ENCODE data around the gene DDX19B.
"Not testable (repeated sequence)": the region's sequence is repeated elsewhere in the genome, so short reads cannot be mapped to it uniquely, and the experiment has no call there.

The DDX19B gene

GRCh38 chr16:70287304-70287971, 11.5 kb upstream of the DDX19B start:
- not testable (repeated sequence) for DNase-seq (ENCODE audit: low read depth in 3 of 3)

DNA sequence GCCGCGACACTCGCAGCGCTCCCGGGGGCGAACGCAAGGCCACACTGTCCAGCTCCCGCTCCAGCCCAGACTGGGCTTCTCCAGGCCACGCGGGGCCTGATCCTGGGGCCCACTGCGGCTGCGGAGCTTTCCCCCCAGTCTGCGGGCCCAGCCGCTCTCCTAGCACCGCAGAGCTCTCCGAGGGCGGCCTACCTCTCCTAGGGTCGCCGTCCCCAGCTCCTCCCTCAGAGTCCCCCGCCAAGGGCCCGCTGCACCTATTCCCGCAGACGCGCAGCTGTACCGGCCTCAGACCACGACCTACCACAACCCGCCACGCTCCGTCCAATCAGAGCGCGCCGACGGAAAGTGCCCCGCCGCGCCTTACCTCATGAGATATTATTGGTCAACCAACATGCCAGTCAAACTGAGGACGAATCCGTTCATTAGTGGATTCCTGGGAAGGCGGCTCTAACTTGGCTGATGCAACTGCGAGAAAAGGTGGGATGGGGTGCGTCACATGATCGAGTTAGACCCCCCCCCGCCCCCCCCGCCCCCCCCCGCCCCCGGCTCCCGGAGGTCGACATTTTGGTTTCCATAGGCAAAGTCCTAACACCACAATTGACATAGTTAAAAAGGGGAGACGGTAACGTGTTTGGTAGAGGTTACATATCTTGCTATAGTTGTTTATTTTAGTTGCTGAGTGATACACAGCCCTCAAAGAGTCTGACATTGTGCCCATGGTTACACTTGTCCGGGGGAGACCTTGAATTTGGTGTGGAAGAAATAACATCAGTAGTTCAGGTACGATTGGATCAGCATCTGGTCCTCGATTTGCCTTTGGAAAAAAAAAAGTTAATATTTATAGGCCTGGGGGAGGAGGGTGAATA, 9.5 kb upstream of the DDX19B start, which contains the start of gene AARS1:
Gene AARS1 (minus strand): TSS at position 278 of the 866 bp plus-strand sequence. CDS start 6,743 bp downstream, outside the sequence.
- DNase-seq (ENCODE audit: low read depth in 3 of 3), result peak; percentile 87 to 93 (median 89)

DNA sequence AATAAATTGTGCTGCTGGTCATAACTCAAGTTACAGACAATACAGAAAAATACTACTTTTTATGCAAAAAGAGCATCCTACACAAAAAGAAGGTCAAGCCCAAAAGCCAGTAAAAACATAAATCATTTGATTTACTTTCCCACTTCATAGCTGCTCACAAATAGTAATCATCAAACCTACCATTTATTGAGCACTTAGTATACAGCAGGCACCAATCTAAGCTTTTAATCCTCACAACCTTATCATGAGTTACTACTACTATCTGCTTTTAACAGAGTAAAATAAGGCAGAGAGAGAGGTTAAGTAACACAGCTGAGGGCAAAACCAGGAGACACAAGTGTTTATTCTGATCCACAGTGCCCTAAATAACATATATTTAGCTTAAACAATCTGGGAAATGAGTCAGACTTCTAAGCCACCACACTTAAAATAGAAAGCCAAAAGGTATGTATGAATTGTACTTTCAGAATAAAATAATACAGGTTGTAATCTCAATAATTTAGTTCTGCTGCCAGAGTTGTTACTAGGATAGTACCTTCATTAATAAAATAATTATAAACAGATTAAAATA, 8.0 kb upstream of the DDX19B start:
- no peak for DNase-seq (ENCODE audit: low read depth in 3 of 3)

DNA sequence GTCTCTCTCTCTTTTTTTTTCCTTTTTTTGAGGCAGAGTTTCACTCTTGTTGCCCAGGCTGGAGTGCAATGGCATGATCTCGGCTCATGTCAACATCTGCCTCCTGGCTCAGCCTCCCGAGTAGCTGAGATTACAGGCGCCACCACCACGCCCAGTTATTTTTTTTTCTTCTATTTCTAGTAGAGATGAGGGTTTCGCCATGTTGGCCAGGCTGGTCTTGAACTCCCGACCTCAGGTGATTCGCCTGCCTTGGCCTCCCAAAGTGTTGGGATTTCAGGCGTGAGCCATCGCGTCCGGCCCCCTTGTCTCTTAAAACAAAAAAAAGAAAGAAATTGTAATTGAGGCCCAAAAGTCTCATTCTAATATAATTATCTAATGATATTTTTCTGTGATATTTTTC, 6.8 kb upstream of the DDX19B start:
- not testable (repeated sequence) for DNase-seq (ENCODE audit: low read depth in 3 of 3)

DNA sequence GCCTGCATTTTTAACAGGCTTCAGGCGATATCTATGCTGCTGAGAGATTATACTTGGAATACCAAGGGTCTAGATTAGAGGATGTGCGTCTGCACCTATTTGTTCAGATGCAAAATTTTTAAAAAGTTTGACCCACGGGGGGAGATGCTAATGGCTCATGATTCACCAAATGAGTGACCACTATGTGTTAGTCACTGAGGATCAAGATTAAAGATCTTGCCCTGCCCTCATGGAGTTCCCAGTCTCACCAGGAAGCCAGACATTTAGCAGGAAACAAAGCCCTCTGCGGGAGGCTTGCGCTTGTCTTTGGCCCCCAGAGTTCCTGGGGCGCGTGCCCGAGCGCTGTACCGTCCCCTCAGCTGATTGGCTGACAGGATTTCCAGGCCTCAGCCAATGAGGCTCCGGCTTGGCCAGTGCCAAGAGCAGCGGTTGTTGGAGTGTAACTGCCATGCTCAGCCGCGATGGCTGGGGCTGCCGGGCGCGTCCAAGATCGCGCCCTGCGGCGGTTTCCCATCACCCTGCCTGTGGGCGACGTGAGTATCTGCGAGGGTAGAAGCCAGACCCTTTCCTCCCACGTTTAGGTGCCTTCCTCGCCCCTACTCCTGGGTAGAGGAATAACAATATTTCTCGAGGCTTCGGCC, 4.5 kb upstream of the DDX19B start:
- no peak for DNase-seq (ENCODE audit: low read depth in 3 of 3)

DNA sequence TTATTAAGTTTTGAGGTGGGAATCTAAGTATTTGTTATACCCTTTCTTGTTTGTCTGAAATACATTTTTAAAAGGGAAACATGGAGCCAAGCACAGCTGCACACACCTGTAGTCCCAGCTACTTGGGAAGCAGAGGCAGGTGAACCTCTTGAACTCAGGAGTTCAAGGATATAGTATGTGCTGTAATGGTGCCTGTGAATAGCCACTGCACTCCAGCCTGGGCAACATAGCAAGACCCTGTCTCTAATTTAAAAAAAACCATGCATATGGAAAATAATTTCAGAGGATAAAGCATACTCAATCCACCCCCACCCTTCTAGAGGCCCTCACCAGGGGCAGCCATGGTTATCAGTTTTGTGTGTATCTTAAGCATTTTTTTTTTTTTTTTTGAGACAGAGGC, 3.4 kb upstream of the DDX19B start:
- no peak for DNase-seq (ENCODE audit: low read depth in 3 of 3)

- DNase-seq (ENCODE audit: low read depth in 3 of 3), result no peak
Observed at GRCh38 chr16:70301121-70301520, 2.1 kb downstream of the DDX19B start.

DNA sequence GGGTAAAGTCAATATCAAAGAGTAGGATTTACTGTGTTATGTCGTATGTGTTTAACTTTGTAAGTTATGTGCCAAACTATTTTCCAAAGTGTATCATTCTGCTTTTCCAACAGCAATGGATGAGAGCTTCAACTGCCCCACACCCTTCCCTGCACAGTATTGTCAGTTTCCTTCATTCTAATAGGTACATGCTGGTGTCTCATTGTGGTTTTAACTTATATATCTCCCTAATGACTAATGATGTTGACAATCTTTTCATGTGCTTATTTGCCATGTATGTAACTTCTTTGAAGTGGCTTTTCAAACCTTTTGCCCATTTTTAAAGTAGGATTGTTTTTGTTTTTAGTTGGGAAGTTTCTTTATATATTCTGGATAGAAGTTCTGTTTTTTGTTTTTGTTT, 3.8 kb downstream of the DDX19B start:
- DNase-seq (ENCODE audit: low read depth in 3 of 3), result no peak

GRCh38 chr16:70304892-70305448, 6.0 kb downstream of the DDX19B start:
- DNase-seq (ENCODE audit: low read depth in 3 of 3), result no peak

DNA sequence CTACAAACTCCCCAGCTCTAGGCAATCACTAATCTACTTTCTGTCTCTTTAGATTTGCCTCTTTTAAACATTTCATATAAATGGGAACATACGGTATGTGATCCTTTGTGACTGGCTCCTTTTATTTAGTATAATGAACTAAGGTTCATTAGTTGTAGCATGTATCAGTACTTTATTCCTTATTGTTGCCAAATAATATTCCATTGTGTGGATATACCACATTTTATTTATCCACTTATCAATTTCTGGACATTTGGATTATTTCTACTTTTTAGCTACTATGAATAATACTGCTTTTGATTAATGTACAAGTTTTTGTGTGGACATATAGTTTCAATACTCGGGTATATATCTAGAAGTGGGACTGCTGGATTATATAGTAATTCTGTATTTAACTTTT, 7.9 kb downstream of the DDX19B start:
- no peak for DNase-seq (ENCODE audit: low read depth in 3 of 3)

GRCh38 chr16:70307726-70308125, 8.7 kb downstream of the DDX19B start:
- not testable (repeated sequence) for DNase-seq (ENCODE audit: low read depth in 3 of 3)

GRCh38 chr16:70320121-70320520, 21.1 kb downstream of the DDX19B start:
- no peak for DNase-seq (ENCODE audit: low read depth in 3 of 3)

- DNase-seq (ENCODE audit: low read depth in 3 of 3), result no peak
Observed at GRCh38 chr16:70324998-70325747, 26.2 kb downstream of the DDX19B start.

GRCh38 chr16:70331091-70331490, 32.1 kb downstream of the DDX19B start:
- DNase-seq (ENCODE audit: low read depth in 3 of 3), result no peak

- no peak for DNase-seq (ENCODE audit: low read depth in 3 of 3)
Observed at GRCh38 chr16:70331588-70332358, 32.8 kb downstream of the DDX19B start.

DNA sequence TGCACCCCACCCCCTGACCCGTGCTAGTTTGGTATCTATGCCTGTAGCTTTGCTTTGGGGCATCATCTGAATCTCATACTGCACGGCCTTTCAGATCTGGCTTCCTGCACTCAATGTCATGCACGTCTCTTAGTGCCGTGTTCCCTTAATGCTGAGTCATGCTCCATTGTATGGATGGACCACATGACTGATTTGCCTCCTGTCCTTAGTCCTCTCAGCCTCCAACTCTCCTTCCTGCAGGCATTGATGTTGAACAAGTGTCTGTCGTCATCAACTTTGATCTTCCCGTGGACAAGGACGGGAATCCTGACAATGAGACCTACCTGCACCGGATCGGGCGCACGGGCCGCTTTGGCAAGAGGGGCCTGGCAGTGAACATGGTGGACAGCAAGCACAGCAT, 33.7 kb downstream of the DDX19B start:
- not testable (repeated sequence) for DNase-seq (ENCODE audit: low read depth in 3 of 3)

- DNase-seq (ENCODE audit: low read depth in 3 of 3), result no peak
Observed at GRCh38 chr16:70337814-70338213, 38.8 kb downstream of the DDX19B start.

- no peak for DNase-seq (ENCODE audit: low read depth in 3 of 3)
Observed at GRCh38 chr16:70341600-70341999, 42.6 kb downstream of the DDX19B start.

DNA sequence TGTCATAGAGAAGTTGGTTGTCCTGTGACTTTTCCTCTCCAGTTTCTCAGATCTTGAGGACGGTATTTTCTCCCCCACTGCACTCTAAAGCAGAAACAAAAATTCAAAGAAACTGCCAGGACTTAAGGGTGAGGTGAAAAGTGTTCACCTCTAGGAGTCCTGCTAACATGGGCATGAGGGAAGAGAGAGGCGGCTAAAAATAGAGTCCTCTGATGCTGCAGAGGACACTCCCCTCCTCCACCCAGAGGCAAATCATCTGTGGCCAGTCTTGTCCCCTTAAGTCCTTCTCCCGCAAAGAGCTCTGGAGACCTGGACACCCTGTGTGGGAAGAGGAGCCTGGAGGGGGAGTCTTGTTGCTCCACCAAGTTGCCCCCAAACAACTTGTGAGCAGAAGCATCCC, 43.0 kb downstream of the DDX19B start:
- no peak for DNase-seq (ENCODE audit: low read depth in 3 of 3)

DNA sequence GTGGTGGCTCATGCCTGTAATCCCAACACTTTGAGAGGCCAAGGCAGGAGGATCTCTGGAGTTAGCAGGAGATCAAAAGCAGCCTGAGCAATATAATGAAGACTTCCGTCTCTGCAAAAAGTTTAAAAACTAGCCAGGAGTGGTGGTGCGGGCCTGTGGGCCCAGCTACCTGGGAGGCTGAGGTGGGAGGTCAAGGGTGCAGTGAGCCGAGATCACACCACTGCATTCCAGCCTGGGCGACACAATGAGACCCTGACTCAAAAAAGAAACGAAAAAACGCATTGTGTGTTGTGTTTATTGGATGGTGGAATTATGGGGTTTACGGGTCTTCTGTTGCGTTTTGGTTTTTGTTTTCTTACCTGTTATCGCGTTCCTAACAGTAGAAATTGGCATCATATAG, 46.9 kb downstream of the DDX19B start:
- DNase-seq (ENCODE audit: low read depth in 3 of 3), result no peak
